ENCODE data around the gene EMP1. TPM values are rescaled to one million over a fixed set of nuclear protein-coding genes. Genes with fewer than 3 reads are reported as not detected.

Gene EMP1
- total and polyA plus RNA-seq, 9 of the 15 experiments (the other 6 are each of a cell fraction or from before 2014, with no cell fraction given): 0.10 to 0.60 TPM; not detected in 7

DNA sequence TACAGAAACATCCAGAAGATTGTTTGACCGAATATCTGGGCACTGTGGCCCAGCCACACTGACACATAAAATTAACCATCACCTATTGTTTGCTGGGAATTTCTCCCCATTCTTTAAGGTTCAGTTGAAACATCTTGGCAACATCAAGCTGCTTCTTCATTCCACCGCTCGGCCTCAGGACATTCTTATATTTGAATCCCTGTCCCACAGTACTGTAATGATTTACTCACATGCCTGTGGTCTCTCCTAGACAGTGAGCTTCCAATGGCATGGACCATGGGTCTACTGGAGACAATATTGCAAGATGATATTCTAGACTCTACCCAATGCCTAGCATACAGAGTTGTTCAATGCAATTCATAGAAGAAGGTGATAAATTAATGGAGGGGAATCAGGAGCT is 56.1 kb downstream of the EMP1 start:
- H3K79me2 ChIP-seq (ENCODE audit: control insufficient read depth, insufficient read depth, low read length): no peaks in the 10 kb centered on the region
- no peak for DNase-seq (ENCODE audit: extremely low read depth in 1 of 4, low spot score in 3 of 4)
- FAIRE-seq: no peak
- no peaks in the 10 kb centered on the region for H3K9me1 ChIP-seq (ENCODE audit: control insufficient read depth, insufficient read depth, low read length)
- peaks cover 0 to 3% of the 10 kb centered on the region in 2 experiments; a peak in 1 of 5 replicates for H3K4me1 ChIP-seq (replicated peaks in 1 of 2; ENCODE audit: control insufficient read depth in 2 of 2, insufficient read depth in 2 of 2, low read length in 2 of 2)
- H3K4me3 ChIP-seq: no peak overlapping the region
- H3K27ac ChIP-seq (ENCODE audit: extremely low read depth, low read depth, low read length): no peak overlapping the region
- no peaks in the 10 kb centered on the region for H3K36me3 ChIP-seq (ENCODE audit: control insufficient read depth, insufficient read depth, low read length)
- no TSS peak for BruUV-seq (replicated peaks)
- CTCF ChIA-PET (ENCODE audit: low intra/inter-chr PET ratio): no interaction called here
- no peak for ATAC-seq
- no peaks in the 10 kb centered on the region for H4K20me1 ChIP-seq (replicated peaks; ENCODE audit: control insufficient read depth, insufficient read depth, low read length)
- H3K9ac ChIP-seq (ENCODE audit: insufficient read depth in 1 of 2, low read depth in 2 of 2, low read length in 2 of 2): no peak overlapping the region
- no peaks in the 10 kb centered on the region for H3K9me3 ChIP-seq (replicated peaks; ENCODE audit: control insufficient read depth, insufficient read depth, low read depth, low read length)
- H2AFZ ChIP-seq (ENCODE audit: low read depth, low read length): no peak overlapping the region
- WGBS (ENCODE audit: insufficient coverage, low coverage, missing lambda C conversion rate): 0% methylated on average over 3 of the region's 3 CpGs
- intact Hi-C loops (cut with micrococcal nuclease) (loop anchor here (10.0 kb wide), 1 partner anchor 72 kb away; no protein-coding TSS in a partner anchor), in situ Hi-C loops (cut with MboI) (no loop called here)
- H3K4me2 ChIP-seq (ENCODE audit: insufficient read depth, low read length): no peak overlapping the region
- POLR2A ChIA-PET: no interaction called here
- H3K27me3 ChIP-seq (ENCODE audit: control insufficient read depth in 2 of 2, insufficient read depth in 2 of 2, low read length in 2 of 2): no peaks in the 10 kb centered on the region
- no peak for TF ChIP-seq ZC3H11A (IDR thresholded peaks at IDR 0.05; ENCODE audit: low read depth, low read length)
- TF ChIP-seq U2AF2 (optimal IDR thresholded peaks at IDR 0.05; ENCODE audit: low read depth, low read length): no peak
- no peak for TF ChIP-seq TAF7 (tag; IDR thresholded peaks at IDR 0.05)
- TF ChIP-seq ZNF174 (CRISPR knock-in tag; IDR thresholded peaks at IDR 0.05): no peak
- TF ChIP-seq ZNF217 (CRISPR knock-in tag; IDR thresholded peaks at IDR 0.05): no peak
- TF ChIP-seq, protein P1, sequence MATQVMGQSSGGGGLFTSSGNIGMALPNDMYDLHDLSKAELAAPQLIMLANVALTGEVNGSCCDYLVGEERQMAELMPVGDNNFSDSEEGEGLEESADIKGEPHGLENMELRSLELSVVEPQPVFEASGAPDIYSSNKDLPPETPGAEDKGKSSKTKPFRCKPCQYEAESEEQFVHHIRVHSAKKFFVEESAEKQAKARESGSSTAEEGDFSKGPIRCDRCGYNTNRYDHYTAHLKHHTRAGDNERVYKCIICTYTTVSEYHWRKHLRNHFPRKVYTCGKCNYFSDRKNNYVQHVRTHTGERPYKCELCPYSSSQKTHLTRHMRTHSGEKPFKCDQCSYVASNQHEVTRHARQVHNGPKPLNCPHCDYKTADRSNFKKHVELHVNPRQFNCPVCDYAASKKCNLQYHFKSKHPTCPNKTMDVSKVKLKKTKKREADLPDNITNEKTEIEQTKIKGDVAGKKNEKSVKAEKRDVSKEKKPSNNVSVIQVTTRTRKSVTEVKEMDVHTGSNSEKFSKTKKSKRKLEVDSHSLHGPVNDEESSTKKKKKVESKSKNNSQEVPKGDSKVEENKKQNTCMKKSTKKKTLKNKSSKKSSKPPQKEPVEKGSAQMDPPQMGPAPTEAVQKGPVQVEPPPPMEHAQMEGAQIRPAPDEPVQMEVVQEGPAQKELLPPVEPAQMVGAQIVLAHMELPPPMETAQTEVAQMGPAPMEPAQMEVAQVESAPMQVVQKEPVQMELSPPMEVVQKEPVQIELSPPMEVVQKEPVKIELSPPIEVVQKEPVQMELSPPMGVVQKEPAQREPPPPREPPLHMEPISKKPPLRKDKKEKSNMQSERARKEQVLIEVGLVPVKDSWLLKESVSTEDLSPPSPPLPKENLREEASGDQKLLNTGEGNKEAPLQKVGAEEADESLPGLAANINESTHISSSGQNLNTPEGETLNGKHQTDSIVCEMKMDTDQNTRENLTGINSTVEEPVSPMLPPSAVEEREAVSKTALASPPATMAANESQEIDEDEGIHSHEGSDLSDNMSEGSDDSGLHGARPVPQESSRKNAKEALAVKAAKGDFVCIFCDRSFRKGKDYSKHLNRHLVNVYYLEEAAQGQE (IDR thresholded peaks at IDR 0.05; ENCODE audit: borderline replicate concordance): no peak
- TF ChIP-seq, protein P1 (CRISPR knock-in tag; IDR thresholded peaks at IDR 0.05; ENCODE audit: low read depth): no peak
- TF ChIP-seq IRF2 (CRISPR knock-in tag; IDR thresholded peaks at IDR 0.05): no peak
- no peak for TF ChIP-seq SIN3B (IDR thresholded peaks at IDR 0.05; ENCODE audit: low read depth)
- TF ChIP-seq, protein P2, sequence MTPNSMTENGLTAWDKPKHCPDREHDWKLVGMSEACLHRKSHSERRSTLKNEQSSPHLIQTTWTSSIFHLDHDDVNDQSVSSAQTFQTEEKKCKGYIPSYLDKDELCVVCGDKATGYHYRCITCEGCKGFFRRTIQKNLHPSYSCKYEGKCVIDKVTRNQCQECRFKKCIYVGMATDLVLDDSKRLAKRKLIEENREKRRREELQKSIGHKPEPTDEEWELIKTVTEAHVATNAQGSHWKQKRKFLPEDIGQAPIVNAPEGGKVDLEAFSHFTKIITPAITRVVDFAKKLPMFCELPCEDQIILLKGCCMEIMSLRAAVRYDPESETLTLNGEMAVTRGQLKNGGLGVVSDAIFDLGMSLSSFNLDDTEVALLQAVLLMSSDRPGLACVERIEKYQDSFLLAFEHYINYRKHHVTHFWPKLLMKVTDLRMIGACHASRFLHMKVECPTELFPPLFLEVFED (CRISPR knock-in tag; conservative IDR thresholded peaks at IDR 0.05): no peak
- no peak for TF ChIP-seq ATF7 (IDR thresholded peaks at IDR 0.05)
- TF ChIP-seq, protein P3, sequence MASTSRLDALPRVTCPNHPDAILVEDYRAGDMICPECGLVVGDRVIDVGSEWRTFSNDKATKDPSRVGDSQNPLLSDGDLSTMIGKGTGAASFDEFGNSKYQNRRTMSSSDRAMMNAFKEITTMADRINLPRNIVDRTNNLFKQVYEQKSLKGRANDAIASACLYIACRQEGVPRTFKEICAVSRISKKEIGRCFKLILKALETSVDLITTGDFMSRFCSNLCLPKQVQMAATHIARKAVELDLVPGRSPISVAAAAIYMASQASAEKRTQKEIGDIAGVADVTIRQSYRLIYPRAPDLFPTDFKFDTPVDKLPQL (IDR thresholded peaks at IDR 0.05; ENCODE audit: extremely low read depth, insufficient read length): no peak
- no peak for TF ChIP-seq NONO (IDR thresholded peaks at IDR 0.05; ENCODE audit: low read depth in 2 of 2, low read length in 1 of 2)
